Activated CD8-positive, alpha-beta memory T cell treated with anti-CD3 and anti-CD28 coated beads for 4 hours (primary cell): ENCODE results near the gene DACT3.

ENCODE experiments used
- DNase-seq, 2 donors: peaks; one replicate each; pipeline ENCODE4 v3.0.0-alpha.2; 2020; ENCODE audit warnings: low read depth in 2 of 2

DACT3 gene

DNA sequence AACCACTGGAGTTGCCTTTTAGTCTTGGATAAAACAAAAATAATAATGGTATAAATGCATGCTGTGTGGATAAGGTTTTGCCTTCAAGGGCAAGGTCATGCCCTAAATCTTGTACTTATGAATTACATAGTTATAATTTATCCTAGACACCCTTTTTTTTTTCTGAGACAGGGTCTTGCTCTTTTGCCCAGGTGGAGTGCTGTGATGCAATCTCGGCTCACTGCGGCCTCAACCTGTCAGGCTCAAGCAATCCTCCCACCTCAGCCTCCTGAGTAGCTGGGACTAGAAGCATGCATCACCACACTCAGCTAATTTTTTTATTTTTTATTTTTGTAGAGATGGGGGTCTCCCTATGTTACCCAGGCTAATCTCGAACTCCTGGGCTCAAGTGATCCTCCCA, 7.7 kb upstream of the DACT3 start:
- no peak for DNase-seq

DNA sequence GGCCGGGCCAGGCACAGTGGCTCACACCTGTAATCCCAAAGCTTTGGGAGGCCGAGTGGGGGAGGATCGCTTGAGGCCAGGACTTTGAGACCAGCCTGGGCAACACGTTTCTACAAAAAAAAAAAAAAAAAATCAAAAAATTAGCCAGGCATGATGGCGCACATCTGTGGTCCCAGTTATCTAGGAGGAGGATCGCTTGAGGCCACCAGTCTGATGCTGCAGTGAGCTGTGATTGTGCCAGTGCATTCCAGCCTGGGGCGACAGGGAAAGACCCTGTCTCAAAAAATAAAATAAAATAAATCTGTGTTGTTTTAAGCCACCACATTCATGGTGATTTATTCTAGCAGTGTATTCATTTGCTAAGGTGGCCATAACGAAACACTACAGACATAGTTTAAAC, 4.1 kb upstream of the DACT3 start:
- DNase-seq, result no peak

DNA sequence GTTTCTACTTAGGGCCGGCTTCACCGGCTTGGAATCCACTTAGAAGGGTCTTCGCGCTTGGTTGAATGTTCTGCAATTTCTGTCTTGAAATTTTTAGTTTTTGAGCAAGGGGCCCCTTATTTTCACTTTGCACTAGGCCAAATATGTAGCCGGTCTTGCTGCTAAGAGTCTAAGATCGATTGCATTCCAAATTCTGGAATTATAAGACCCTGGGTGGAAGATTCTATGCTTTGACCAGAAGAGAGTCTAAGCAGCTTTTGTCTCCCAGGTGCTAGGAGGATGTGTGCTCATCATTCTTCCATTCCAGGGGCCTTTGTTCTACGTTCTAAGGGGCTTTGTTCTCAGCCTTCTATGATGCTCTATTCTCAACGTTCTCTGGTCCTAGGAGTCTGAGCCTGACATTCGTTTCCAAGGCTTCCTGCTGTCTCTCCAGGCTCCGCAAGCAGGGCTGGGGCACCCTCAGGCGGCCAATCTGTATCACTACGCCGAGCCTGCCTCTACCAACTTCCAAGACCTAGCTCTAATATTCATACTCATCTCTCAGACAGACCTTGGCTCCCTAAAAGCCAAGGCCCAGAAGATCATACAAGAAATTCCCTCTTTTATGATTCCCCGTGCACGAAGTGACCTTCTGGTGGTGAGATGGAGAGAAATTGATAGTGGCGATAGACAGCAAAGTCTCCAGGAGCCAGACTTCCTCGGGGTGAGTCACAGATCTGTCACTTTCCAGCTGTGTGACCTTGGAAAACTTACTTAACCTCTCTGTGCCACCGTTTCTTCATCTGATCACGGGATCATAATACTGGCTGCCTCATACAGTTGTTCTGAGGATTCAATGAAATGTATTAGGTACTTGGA, 982 bp upstream of the DACT3 start:
- DNase-seq, result peak; percentile 45 to 64

DNA sequence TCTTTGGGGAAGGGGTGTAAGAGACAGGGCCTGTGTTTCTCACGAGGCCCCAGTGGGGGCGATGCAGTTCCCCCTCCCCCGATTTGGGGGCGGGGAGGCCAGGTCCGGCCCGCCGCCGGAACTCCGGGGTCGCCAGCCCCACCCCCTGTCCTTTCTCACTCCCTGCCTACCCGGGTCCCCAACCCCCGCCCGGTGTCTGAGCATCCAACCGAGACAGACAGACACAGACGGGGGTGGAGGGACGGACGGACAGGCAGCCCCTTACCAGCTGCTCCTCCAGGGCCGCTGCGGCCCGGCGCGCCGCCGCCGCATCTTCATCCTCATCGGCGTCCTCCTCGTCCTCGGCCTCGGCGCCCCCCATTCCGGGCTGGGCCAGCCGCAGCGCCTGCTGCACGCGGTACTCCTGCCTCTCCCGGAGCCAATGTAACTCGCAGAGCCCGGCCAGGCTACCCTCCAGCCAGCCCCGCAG, 397 bp downstream of the DACT3 start:
- no peak for DNase-seq

DNA sequence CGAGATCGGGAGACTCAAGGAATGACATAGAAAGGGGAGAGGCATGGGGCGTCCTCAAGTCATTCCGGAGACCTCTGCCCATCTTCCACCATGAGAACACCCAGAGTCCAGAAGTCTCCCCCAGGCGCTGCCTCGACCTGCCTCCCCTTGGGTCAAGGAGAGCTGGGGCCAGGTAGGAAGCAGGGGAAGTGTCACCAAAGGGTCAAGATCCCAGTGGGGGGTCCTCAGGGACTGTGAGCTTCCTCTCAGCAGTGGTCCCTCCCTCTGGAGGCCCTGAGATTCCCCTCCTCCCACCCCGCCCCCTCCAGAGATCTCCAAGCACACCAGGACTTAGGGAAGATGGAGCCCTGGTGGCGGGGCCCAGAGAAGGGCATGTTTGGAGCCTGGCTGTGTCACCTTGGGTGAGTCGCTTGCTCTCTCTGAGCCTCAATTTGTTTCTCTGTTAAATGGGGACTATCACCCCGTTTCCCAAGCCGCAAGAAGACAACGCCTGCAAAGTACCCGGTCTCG, 919 bp downstream of the DACT3 start:
- DNase-seq, result no peak

DNA sequence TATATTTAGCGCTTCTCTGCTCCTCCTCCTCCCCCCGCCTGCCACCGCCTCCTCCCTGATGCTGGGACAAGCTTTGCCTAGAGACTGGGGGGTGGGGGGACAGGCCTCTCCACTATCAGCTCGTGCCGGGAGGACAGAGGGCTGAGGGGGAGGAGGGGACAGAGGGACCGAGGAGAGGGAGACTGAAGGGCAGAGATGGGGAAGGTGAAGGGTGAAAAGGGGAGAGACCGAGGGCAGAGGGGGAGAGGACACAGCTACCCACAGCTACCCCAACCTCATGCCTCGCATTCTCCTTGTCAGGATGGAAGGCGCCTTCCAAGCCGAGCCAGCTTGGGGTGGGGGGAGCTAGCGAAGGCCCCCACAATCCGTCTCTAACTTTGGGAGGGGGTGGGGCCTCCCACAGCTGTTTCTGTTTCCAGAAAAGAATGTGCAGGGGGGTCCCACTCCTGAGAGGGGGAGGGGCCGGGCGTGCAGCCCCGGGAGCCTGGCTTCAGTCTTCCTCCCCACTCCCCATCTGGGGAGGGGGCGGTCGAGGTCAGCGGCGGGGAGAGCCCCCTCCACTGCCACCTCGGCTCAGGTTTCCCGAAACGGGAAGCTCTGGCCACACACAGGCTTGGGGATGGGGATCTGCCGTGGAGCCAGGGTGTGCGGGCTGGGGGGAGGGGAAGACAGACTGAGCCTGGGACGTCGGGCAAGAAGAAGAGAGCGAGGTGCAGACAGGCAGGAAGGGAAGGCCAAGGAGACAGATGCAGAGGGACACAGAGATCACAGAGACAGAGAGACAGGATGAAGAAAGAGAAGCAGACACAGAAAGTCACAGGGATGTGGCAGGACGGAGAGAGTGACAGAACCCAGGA, 1.6 kb downstream of the DACT3 start:
- no peak for DNase-seq

DNA sequence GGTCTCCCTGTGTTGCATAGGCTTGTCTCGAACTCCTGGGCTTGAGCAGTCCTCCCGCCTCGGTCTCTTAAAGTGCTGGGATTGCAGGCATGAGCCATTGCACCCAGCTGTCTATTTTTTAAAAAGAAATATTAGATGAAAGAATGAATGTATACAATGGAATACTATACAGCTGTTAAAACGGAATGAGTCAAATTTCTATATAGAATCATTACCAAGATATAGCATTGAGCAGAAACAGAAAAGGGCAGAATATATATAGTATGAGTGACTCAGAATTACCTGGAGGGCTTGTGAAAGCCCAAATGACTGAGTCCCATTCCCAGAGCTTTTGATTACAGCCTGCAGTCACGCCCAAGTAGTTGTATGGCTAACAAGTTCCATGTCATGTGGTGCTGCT, 4.4 kb downstream of the DACT3 start:
- no peak for DNase-seq

DNA sequence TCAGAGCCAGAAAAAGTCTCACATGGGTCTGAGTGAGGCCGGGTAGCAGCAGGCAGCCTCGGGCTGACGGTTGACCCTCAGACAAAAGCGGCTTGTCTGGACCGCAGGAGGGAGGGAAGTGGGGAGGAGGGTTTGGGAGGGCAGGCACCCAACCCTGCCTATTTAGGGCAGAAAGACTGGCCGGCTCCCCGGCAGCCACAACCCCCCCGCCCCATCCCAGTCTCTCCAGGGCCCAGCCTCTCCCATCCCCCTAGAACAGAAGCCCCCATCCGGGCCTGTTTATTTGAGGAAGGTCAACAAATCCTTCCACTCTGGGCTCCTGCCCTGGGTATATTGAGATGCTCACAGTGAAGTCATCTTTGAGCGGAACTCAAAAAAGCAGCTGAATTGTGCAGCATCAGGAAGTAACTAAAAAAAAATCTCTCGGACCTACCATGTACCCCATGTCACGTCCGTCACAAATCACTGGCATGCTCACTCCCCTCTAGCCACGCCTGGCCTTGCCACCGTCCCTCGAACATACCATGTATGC, 6.3 kb downstream of the DACT3 start:
- DNase-seq, result no peak

DNA sequence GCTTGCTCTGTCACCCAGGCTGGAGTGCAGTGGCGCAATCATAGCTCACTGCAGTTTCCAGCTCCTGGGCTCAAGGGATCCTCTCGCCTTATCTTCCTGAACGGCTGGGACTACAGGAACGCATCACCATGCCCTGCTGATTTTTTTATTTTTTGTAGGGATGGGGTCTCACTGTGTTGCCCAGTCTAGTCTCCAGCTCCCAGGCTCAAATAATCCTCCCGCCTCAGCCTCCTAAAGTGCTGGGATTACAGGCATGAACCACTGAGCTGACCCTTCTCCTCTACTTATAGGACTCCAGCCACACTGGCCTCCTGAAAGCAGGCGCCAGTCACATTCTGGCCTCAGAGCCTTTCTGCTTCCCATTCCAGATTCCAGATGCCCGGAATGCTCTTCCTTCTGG, 10.5 kb downstream of the DACT3 start:
- no peak for DNase-seq

DNA sequence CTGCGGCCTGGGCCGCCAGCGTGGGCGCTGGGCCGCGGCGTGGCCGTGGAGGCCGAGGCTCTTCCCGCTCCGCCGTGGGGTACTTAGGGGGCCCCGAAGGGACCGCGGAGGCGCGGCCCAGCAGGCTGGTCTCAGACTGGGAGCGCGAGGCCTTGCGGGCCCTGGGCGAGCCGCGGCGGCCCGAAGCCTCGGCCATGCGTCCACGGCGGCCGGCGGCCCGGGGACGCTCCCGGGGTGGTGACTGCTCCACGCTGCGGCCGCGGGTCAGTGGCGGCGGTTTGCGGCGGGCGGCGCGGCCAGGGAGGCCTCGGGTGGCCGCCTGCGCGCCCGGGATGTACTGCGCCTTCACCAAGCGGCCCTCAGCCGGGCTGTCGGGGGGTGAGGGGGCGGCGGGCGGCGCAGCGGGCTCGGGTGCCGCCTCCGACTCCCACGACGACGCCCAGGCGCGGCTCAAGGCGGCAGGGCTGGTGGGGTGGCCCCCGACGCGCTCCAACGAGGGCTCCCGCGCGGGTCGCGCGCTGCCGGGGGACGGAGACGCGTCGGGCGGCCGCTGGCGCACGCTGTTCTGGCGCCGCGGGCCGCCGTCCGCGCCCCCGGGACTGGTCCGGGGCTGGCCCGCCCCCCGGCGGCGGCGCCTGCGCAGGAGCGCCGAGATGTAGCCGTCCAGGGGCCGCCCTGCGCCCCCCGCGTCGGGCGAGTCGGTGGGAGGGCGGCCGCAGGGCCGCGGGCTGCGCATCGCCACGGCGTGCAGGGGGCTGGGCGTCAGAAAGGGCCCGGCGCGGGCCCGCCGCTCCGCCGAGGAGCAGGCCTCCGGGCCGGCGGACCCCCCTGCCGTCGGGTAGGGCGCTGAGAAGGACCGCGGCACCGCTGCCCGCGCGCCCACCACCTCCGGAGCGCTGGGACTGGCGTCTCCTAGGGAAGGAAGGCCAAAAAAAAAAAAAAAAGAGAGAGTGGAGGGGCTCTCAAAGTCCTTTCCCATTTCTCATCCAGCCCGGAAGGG, 11.7 kb downstream of the DACT3 start:
- DNase-seq, result no peak

DNA sequence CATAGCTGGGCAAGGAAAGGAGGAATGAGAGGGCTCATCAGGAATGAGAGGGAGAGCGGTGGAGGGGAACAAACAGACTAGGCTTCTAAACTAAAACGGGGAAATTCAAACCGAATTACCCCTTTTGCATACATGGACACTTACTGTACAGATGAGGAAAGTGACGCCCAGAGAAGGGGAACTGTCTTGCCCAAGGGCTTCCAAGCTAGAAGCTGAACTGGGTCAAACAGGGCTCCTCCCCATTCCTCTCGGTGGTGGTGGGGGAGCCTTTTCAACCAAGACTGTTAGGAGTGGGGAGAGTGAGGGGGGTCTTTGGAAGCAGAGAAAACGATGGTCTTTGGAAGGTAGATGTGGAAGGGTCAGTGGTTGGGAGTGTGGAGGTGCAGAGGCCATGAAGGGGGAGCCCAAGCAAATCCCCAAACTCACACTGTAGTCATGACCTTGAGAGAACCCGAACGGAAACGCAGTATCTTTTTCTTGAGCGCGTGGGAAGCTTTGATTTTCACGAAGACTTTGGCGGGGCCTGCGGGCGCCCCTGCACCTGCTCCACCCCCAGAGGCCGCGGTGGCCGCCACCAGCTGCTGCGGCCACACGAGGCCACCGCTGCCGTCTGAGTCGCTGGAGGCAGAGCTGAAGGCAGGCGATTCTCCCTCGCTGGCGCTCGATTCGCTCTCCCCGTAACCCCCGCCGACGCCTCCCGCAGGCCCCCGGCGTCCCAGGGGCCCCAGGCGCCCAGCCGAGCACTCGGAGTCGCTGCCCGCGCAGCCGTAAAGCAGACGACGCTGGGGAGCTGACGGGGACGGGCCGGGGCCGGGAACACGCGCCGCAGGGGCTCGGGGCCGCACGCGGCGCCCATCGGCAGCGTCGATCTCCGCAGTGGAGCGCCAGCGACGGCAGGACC, 12.7 kb downstream of the DACT3 start:
- no peak for DNase-seq

DNA sequence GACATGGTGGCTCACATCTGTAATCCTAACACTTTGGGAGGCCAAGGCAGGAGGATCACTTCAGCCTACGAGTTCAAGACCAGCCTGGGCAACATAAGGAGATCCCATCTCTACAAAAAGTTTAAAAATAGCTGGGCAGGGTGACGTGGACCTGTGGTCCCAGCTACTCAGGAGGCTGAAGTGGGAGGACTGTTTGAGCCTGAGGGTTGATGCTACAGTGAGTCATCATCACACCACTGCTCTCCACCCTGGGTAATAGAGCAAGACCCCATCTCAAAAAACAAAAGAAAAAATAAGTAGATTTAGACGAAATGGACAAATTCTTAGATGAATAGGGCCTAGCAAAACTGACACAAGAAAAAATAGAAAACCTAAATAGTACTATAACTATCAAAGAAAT, 14.6 kb downstream of the DACT3 start:
- no peak for DNase-seq

DNA sequence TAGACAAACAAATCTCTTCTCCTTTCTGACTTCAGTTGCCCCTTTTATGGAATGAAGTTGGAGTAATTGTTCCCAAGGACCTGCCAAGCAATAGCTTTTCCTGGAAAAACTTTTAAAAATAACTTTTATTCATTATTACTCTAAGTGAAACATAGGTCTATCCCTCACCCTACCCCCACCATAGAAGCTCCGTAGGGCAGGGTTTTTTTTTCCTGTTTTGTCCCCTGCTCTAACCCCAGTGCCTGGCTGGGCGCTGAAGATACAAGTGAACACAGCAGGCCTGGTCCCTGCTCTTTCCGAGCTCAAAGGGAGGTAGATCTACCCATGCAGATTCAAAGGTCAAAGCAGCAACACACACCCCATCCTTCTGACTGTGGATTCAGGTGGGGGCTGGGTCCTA, 16.3 kb downstream of the DACT3 start:
- no peak for DNase-seq

DNA sequence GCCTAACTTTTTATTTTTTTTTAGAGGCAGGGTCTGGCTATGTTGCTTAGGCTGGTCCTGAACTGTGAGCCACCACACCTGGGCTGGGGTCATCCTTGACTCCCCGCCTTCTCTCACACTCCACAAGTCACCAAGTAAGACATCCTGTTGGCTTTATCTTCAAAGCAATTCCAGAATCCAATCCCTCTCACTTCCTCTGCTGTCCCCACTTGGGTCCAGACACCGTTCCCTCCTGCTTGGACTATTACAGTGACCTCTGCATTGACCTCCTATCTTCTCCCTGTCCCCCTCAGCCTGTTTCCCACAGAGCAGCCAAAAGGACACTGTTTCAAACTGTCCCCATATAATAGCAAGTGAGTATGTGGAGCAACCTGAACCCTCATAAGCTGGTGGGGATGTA, 20.3 kb downstream of the DACT3 start:
- DNase-seq, result no peak

DNA sequence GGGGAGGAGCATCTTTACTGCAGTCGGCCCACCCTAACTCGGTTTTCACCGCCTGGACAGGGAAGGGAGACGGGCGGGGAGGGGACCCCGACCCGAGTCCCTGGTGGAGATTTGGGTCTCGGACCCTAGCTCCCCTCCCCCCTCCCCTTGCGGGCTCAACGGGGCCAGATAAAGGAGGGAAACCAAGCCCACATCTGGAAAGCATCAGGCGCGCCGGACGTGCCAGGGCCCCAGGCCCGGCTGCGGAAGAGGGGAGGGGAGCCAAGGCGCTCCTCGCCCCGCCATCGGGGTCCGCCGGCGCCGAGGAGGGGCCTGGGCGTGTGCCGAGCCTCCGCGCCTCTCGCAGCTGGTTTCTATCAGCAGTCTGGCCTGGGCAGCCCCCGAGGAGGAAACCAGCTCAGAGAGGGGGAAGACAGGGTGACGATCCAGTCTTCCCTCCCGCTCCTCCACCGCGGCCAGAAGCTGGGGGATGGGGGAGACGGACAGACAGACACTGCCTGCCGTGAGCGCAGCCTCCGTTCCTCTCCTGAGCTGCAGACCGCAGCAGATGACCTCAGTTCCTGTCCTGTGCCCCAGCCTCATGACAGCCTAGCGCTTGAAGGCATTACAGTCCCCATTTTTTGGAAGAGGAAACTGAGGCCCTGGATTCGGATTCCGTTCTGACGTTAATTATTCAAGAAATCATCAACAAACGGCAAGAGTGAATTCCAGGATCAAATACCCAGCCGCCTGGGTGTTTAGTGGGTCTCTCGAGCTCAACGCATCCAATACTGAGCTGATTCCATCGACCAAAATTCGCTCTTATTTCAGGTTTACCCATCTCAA, 21.4 kb downstream of the DACT3 start:
- no peak for DNase-seq

DNA sequence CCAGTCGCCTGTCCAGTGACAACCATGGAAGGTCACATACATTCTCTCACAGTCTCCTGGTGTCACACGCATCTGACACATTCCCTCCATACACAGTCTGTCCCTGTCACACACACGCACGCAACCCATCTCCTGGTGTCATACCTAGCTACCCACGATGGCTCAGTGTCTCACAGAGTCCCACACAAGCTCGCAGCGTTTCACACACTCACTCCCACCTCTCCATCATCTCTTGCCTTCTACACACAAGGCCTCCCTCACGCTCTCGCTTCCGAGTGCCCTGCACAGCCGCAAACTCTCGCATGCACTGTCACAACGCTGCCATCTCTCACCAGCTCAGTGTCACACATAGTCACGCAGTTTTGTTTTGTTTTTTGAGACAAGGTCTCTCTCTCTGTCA, 23.8 kb downstream of the DACT3 start:
- no peak for DNase-seq

DNA sequence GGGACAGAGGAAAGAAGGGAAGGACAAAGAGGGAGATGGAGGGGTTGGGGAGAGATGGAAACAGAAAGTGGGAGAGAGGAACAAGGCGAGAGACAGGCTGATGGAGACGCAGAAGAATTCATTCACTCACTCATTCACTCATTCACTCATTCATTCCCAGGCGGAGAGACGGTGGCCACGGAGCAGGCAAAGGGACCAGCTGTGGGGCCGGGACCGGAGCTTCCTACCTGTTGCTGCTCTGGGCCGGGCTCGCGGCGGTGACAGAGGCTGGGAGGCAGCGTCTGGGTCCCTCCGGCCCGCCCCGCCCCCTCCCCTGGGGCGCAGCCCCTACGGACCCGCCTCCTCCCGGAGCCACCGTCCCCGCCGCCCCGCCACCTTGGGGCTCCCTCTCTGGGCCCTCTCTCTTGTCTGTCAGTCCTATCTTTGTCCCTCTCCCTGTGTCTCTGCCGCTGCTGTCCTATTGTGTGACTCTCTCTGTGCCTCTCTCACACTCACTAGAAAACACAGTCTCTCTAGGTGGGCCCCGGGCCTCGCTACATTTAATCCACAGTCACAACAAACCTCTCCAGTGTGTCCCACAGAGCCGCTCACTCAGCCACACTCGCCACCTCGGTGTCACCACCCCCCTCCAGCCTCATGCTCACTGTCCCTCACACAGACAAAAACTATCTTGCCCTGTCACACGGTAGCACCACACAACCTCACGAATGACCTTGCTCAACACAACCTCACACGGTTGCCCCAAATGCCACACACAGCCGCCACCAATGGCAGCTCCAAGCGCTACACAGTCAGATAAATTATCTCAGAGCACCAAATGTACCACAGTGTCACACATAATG, 24.8 kb downstream of the DACT3 start, which contains the start of gene GNG8:
Gene GNG8 (minus strand): TSS at position 283 of the 842 bp plus-strand sequence. CDS start 1,520 bp downstream, outside the sequence.
- DNase-seq, result no peak

DNA sequence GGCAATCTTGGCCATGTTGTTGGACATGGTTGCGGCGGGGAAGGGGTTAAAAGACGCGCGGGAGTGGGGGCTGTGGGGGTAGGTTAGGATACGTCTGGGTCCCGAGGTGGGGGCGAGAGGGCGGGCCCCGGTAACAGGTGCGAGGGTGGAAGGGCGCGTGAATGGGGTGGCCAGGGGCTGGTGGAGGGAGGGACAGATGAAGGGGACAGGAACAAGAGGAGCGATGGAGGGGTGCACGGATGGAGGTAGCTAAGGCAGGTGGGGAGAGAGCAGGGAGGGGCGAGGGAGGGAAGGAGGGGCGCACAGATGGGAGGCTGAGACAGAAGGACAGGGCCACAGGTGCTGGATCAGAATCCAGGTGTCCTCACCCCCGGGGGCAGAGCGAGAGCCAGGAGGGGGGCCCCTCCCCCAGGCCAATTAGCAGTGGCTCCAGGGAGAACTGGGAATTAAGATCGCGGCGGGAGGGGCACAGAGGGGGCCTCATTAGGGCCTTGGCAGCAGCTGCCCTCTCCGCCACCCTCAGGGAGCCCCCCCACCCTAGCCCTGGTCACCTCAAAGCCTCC, 26.2 kb downstream of the DACT3 start:
- no peak for DNase-seq
